Caco-2 (cell line): Measurements from ENCODE around the gene PRR35. TPM values are rescaled to one million over a fixed set of nuclear protein-coding genes. Genes with fewer than 3 reads are reported as not detected.

ENCODE experiments used
- BruUV-seq: library from RNA; stranded (reverse); fragments of 400-500 nt; replicated peaks from 2 replicates; lab custom pipeline; 2021; lab: Mats Ljungman, UMichigan
- CTCF ChIA-PET: fragments of 300-600 bp; sonication (Branson Sonifier 250); formaldehyde crosslinking; loops from one replicate; lab custom pipeline; 2022; ENCODE audit warnings: antibody characterized with exemption; lab: Charles Lee
- POLR2A ChIA-PET: fragments of 300-600 bp; sonication (Branson Sonifier 250); formaldehyde crosslinking; loops from one replicate; lab custom pipeline; 2022; ENCODE audit warnings: antibody characterized with exemption; lab: Charles Lee
- DNase-seq, 2 experiments: peaks; one replicate each; pipeline versions ENCODE4 v3.0.0 to v3.0.0-alpha.2; 2020 to 2022
- H3K27me3 ChIP-seq: replicated peaks from 2 replicates; pipeline ENCODE4 v1.6.0; 2011; ENCODE audit warnings: low read length; ENCODE audit not compliant: control insufficient read depth, insufficient read depth
- H3K36me3 ChIP-seq: 2 replicates; pipeline ENCODE4 v1.5.1; 2011; ENCODE audit warnings: low read length; ENCODE audit not compliant: control insufficient read depth, insufficient read depth
- H3K4me1 ChIP-seq: fragments of 250-450 bp; sonication (Bioruptor Pico); 2 replicates; pipeline ENCODE4 v1.5.1; 2020; ENCODE audit warnings: mild to moderate bottlenecking
- H3K4me3 ChIP-seq: 2 replicates; pipeline ENCODE4 v1.5.1; 2011; ENCODE audit warnings: low read depth, mild to moderate bottlenecking, control low read depth, low read length
- H3K9me3 ChIP-seq: fragments of 250-450 bp; sonication (Bioruptor Pico); 2 replicates; pipeline ENCODE4 v1.5.1; 2020; ENCODE audit warnings: mild to moderate bottlenecking, moderate library complexity
- H3K27ac Mint-ChIP-seq: one replicate; pipeline ENCODE4 v1.8.0; 2022; ENCODE audit warnings: mixed read lengths; ENCODE audit not compliant: unreplicated experiment
- H3K27me3 Mint-ChIP-seq: one replicate; pipeline ENCODE4 v1.8.0; 2022; ENCODE audit warnings: mixed read lengths; ENCODE audit not compliant: insufficient read depth, unreplicated experiment
- H3K36me3 Mint-ChIP-seq: one replicate; pipeline ENCODE4 v1.8.0; 2022; ENCODE audit warnings: mild to moderate bottlenecking, mixed read lengths; ENCODE audit not compliant: insufficient read depth, unreplicated experiment
- H3K4me1 Mint-ChIP-seq: one replicate; pipeline ENCODE4 v1.8.0; 2022; ENCODE audit warnings: low read depth, mixed read lengths; ENCODE audit not compliant: unreplicated experiment
- H3K4me3 Mint-ChIP-seq: one replicate; pipeline ENCODE4 v1.8.0; 2022; ENCODE audit warnings: mild to moderate bottlenecking, moderate library complexity, mixed read lengths; ENCODE audit not compliant: unreplicated experiment
- H3K9me3 Mint-ChIP-seq: one replicate; pipeline ENCODE4 v1.8.0; 2022; ENCODE audit warnings: mixed read lengths; ENCODE audit not compliant: unreplicated experiment
- intact Hi-C: fragments of 100-400 bp; cut with micrococcal nuclease; formaldehyde crosslinking; loops from one replicate; pipeline ENCODE4 v1.10.0; 2022; ENCODE audit not compliant: unreplicated experiment
- total RNA-seq: library from RNA; stranded (reverse); gene quantifications from 2 replicates; pipeline ENCODE4 v1.2.3, GENCODE V29; 2022
- TF ChIP-seq, protein P1 (sequence below), 2 experiments: fragments of 200-600 bp in 1 of 2; IDR thresholded peaks; 1 replicate in 1 of 2; 2 replicates in 1 of 2; pipeline versions ENCODE4 v1.5.1 to v1.8.0; 2011 to 2022; ENCODE audit warnings: antibody characterized with exemption in 1 of 2, control low read depth in 1 of 2, inconsistent platforms in 1 of 2, low read depth in 1 of 2, low read length in 1 of 2, mild to moderate bottlenecking in 1 of 2, moderate library complexity in 1 of 2; ENCODE audit not compliant: insufficient read depth in 1 of 2, severe bottlenecking in 1 of 2, unreplicated experiment in 1 of 2

The PRR35 gene
- total RNA-seq, 1 experiment from 2014 or later, result not detected

DNA sequence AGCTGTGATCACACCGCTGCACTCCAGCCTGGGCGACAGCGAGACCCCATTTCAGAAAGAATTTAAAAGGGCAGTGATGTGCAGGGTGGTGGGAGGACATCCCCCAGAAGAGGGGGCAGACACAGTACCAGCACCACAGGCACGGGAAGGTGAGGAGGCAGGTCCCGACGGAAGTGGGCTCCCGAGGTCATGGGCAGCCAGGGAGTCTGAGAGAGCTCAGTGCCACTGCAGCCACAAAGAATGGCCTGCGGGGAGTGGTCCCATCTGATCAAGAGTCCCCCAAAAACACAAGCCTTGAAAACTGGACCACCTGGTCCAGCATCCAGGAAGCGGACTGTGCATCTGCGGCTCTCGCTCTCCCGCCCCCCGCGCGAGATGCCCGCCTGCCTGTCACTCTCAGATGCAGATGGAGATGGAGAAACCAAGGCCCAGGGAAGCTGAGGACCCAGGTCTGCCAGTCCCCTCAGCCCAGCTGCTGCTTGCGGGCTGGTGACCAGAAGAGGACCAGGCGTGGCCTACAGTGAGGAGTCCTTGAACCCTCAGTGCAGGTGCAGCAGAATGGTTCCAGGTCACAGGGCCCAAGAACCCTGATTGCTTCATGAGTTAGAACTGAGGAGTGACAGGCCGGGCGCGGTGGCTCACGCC, 37.0 kb upstream of the PRR35 start:
- no peak for DNase-seq
- Histone ChIP-seq H3K4me1 (peaks cover 9% of the 10 kb centered on the region), H3K36me3 (0 out of 2 replicates have a peak, but pooled peaks cover 1% of the 10 kb centered on the region), H3K4me3 (no peak overlapping the region), H3K9me3 (no peaks in the 10 kb centered on the region), H3K27me3 (no peaks in the 10 kb centered on the region)
- no TSS peak for BruUV-seq
- POLR2A ChIA-PET, result interaction anchor here (0.6 to 1.2 kb wide), 2 partner anchors 10 to 68 kb away, joined by 3 read pairs; no protein-coding TSS in a partner anchor
- H3K4me3 Mint-ChIP-seq, result no peak overlapping the region
- TF ChIP-seq, protein P1, sequence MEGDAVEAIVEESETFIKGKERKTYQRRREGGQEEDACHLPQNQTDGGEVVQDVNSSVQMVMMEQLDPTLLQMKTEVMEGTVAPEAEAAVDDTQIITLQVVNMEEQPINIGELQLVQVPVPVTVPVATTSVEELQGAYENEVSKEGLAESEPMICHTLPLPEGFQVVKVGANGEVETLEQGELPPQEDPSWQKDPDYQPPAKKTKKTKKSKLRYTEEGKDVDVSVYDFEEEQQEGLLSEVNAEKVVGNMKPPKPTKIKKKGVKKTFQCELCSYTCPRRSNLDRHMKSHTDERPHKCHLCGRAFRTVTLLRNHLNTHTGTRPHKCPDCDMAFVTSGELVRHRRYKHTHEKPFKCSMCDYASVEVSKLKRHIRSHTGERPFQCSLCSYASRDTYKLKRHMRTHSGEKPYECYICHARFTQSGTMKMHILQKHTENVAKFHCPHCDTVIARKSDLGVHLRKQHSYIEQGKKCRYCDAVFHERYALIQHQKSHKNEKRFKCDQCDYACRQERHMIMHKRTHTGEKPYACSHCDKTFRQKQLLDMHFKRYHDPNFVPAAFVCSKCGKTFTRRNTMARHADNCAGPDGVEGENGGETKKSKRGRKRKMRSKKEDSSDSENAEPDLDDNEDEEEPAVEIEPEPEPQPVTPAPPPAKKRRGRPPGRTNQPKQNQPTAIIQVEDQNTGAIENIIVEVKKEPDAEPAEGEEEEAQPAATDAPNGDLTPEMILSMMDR (IDR thresholded peaks at IDR 0.05; ENCODE audit: insufficient read depth in 1 of 2, low read depth in 1 of 2, low read length in 1 of 2, severe bottlenecking in 1 of 2, unreplicated experiment in 1 of 2), result no peak
- H3K27ac Mint-ChIP-seq, result no peak overlapping the region
- CTCF ChIA-PET, result no interaction called here
- H3K27me3 Mint-ChIP-seq, result no peaks in the 10 kb centered on the region
- peaks cover 41% of the 10 kb centered on the region for H3K36me3 Mint-ChIP-seq
- intact Hi-C loops, result no loop called here
- H3K9me3 Mint-ChIP-seq, result no peaks in the 10 kb centered on the region
- H3K4me1 Mint-ChIP-seq, result no peaks in the 10 kb centered on the region

DNA sequence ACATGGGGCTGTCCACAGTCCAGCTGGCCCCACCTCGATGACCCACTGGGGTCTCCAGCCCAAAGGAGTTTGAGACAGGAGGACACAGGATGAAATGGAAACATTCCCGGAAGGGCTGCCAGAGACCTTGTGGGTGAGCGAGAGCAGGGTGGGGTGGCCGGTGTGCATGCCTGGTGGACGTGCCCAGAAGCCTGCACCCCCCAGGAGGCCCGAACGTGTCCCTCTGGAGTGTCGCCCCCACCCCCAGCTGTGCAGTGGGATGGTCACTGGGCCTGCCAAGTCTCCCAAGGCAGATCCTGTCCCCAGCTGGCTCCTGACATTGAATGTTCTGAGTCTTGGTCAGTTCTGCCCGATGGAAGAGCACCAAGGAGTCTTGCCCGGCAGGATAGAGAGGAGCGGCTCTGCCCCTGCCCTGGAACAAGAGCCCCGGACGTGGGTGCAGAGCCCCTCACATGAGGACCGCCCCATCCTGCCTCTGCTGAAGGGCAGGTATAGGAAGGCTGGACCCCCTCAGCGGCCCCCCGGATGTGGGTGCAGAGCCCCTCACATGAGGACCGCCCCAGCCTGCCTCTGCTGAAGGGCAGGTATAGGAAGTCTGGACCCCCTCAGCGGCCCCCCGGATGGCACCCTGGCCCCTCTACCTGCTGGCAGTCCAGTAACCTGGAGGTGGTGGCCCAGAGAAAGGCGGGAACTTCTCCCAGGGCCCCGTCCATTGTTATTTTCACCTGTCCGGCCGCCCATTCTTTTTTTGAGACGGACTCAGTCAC, 35.7 kb upstream of the PRR35 start:
- intact Hi-C loops, result loop anchor here (5.0 kb wide), 1 partner anchor 63 kb away; no protein-coding TSS in a partner anchor
- Histone ChIP-seq H3K27me3 (no peaks in the 10 kb centered on the region), H3K9me3 (no peaks in the 10 kb centered on the region), H3K36me3 (0 out of 2 replicates have a peak, but pooled peaks cover 1% of the 10 kb centered on the region), H3K4me1 (peaks cover 9% of the 10 kb centered on the region), H3K4me3 (no peak overlapping the region)
- H3K4me1 Mint-ChIP-seq, result no peaks in the 10 kb centered on the region
- H3K27ac Mint-ChIP-seq, result no peak overlapping the region
- TF ChIP-seq, protein P1 (IDR thresholded peaks at IDR 0.05; ENCODE audit: insufficient read depth in 1 of 2, low read depth in 1 of 2, low read length in 1 of 2, severe bottlenecking in 1 of 2, unreplicated experiment in 1 of 2), result no peak
- H3K27me3 Mint-ChIP-seq, result no peaks in the 10 kb centered on the region
- H3K9me3 Mint-ChIP-seq, result no peaks in the 10 kb centered on the region
- ChIA-PET POLR2A (no interaction called here), CTCF (no interaction called here)
- peaks cover 36% of the 10 kb centered on the region for H3K36me3 Mint-ChIP-seq
- no peak overlapping the region for H3K4me3 Mint-ChIP-seq
- DNase-seq, result no peak
- BruUV-seq, result no TSS peak

DNA sequence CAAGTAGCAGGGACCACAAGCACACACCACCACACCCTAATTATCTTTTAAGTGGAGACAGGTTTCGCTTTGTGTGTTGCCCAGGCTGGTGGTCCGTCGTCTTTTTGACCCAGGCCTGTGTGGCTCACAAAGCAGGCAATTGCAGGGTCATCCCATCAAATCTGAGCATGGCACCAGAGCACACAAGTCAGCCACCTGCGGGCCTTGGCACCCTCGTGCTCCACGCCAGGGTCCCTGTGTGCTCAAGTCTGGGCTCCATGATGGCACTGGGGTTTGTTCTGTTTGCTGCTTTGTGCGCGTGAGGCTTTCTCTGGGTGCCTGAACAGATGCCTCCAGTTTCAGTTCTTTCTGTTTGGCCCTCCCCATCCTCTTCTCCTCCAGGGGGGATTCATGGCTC, 35.1 kb upstream of the PRR35 start:
- intact Hi-C loops, result loop anchor here (5.0 kb wide), 1 partner anchor 62 kb away; no protein-coding TSS in a partner anchor
- no peak for DNase-seq
- Histone ChIP-seq H3K27me3 (no peaks in the 10 kb centered on the region), H3K36me3 (0 out of 2 replicates have a peak, but pooled peaks cover 1% of the 10 kb centered on the region), H3K4me1 (peaks cover 9% of the 10 kb centered on the region), H3K4me3 (no peak overlapping the region), H3K9me3 (no peaks in the 10 kb centered on the region)
- H3K27ac Mint-ChIP-seq, result no peak overlapping the region
- ChIA-PET POLR2A (no interaction called here), CTCF (no interaction called here)
- TF ChIP-seq, protein P1 (IDR thresholded peaks at IDR 0.05; ENCODE audit: insufficient read depth in 1 of 2, low read depth in 1 of 2, low read length in 1 of 2, severe bottlenecking in 1 of 2, unreplicated experiment in 1 of 2), result no peak
- no peaks in the 10 kb centered on the region for H3K4me1 Mint-ChIP-seq
- BruUV-seq, result no TSS peak
- H3K4me3 Mint-ChIP-seq, result peak overlapping the region; percentile 72
- H3K36me3 Mint-ChIP-seq, result peaks cover 36% of the 10 kb centered on the region
- H3K9me3 Mint-ChIP-seq, result no peaks in the 10 kb centered on the region
- H3K27me3 Mint-ChIP-seq, result no peaks in the 10 kb centered on the region
